ENCODE measurements around the gene KPNA4. TPM values are rescaled to one million over a fixed set of nuclear protein-coding genes. Genes with fewer than 3 reads are reported as not detected.
"Not testable (repeated sequence)": the region's sequence is repeated elsewhere in the genome, so short reads cannot be mapped to it uniquely, and the experiment has no call there.

Gene KPNA4
- total and polyA plus RNA-seq, 2 of the 4 experiments (the other 2 are of a cell fraction) = 12.9 to 46.1 TPM

DNA sequence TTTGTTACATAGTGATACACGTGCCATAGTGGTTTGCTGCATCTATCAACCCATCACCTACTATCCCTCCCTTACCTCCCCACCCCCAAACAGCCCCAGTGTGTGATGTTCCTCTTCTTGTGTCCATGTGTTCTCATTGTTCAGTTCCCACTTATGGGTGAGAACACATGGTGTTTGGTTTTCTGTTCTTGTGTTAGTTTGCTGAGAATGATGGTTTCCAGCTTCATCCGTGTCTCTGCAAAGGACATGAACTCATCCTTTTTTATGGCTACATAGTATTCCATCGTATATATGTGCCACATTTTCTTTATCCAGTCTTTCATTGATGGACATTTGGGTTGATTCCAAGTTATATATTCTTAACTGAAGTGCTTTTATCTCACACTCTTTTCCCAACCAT is 38.5 kb upstream of the KPNA4 start:
- H2BK20ac ChIP-seq (ENCODE audit: low read depth, low read length); H4K8ac ChIP-seq (ENCODE audit: low read depth in 2 of 2, low read length in 2 of 2); H3K9me1 ChIP-seq (ENCODE audit: insufficient read depth, low read length); H3K36me3 ChIP-seq (ENCODE audit: control insufficient read depth, insufficient read depth, low read length); H3K27me3 ChIP-seq (ENCODE audit: control insufficient read depth, insufficient read depth, low read length); H3K9me3 ChIP-seq (ENCODE audit: control insufficient read depth, insufficient read depth, low read length); H3K79me1 ChIP-seq (ENCODE audit: low read depth in 1 of 2, low read length in 2 of 2); intact Hi-C loops (cut with micrococcal nuclease); H4K5ac ChIP-seq (ENCODE audit: low read depth, low read length); H3K14ac ChIP-seq (replicated peaks; ENCODE audit: low read depth, low read length); POLR2A ChIA-PET (ENCODE audit: unreplicated experiment); dilution Hi-C loops (cut with HindIII; ENCODE audit: low sequenced_read_pairs, unreplicated experiment); H2AK9ac ChIP-seq (replicated peaks; ENCODE audit: low read depth, low read length, poor library complexity); H3K23ac ChIP-seq (ENCODE audit: low read depth, low read length); H2BK120ac ChIP-seq (ENCODE audit: low read depth, low read length); H2BK15ac ChIP-seq (ENCODE audit: low read depth, low read length); H3K9ac ChIP-seq (ENCODE audit: low read depth, low read length); H3K27ac ChIP-seq (ENCODE audit: insufficient read depth, low read length); DNase-seq; H2BK5ac ChIP-seq (ENCODE audit: low read depth, low read length, poor library complexity, severe bottlenecking); H3K4me2 ChIP-seq (ENCODE audit: low read depth, low read length); H3K4ac ChIP-seq (ENCODE audit: low read depth, low read length); H2AFZ ChIP-seq (replicated peaks; ENCODE audit: low read length, poor library complexity); H4K91ac ChIP-seq (ENCODE audit: insufficient read depth, low read depth, low read length); H2AK5ac ChIP-seq (ENCODE audit: low read depth, low read length); H3K18ac ChIP-seq (ENCODE audit: low read depth, low read length); ATAC-seq (ENCODE audit: low read depth); CTCF ChIA-PET; BruUV-seq (replicated peaks); H3K4me1 ChIP-seq (ENCODE audit: control insufficient read depth, insufficient read depth, low read length); in situ Hi-C loops (cut with MboI; ENCODE audit: low sequenced_read_pairs); H4K20me1 ChIP-seq (ENCODE audit: insufficient read depth, low read length); H3K4me3 ChIP-seq (ENCODE audit: insufficient read depth, low read depth, low read length); H3K56ac ChIP-seq (ENCODE audit: extremely low read depth, insufficient read depth, low read length): not testable (repeated sequence)
- no CpG with 5 or more reads among the region's 3 CpGs for WGBS, 2 experiments (ENCODE audit: extremely low coverage in 2 of 2, insufficient read length in 1 of 2)

Data from IMR-90 (cell line).